ENCODE data around the gene FAXDC2.
"Not testable (repeated sequence)": the region's sequence is repeated elsewhere in the genome, so short reads cannot be mapped to it uniquely, and the experiment has no call there.

Gene FAXDC2

GRCh38 chr5:154860123-154860522 is 9.7 kb upstream of the FAXDC2 start:
- no peak for DNase-seq

- no peak for DNase-seq
These were observed 8.8 kb upstream of the FAXDC2 start for GRCh38 chr5:154858972-154859871.

DNA sequence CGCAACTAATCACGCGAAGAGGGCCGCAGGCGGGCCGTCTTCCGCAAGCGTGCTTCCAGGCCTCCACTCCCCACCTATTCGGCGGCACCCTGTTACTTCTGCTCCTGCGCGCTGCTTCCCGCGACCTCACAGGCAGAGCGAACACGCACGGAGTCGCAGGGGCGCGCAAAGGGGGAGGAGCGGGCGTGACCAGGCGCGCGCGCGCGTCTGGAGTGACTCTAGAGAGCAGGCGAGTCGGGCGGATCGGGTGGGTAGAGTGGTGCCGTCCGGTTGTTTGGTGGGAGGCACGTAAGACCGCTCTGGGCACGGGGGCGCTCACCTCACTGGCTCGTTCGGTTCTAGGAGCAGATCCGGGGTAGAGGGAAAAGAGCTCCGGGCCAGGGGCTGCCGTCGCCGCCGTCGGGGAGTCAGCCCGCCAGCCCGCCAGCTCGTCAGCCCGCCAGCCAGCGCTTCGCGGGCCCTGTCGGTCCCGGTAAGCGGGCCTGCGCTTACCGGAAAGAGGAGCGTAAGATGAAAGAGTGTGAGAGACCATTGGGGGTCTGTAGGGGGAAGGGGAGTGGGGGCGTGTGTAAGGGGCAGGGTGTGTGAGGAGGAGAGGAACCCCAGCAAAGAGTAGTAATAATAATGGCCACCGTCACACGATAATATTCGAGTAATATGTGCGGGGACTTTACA is 8.0 kb upstream of the FAXDC2 start, which contains the start of gene CNOT8:
Gene CNOT8, plus strand, starts transcription at position 331 of the 675 bp plus-strand sequence. CDS start 4,652 bp downstream, outside the sequence.
- peak; percentile 97 for DNase-seq

- peak; percentile 75 for DNase-seq
These were observed 7.3 kb upstream of the FAXDC2 start for GRCh38 chr5:154857530-154858296.

- DNase-seq, result no peak
These were observed 948 bp upstream of the FAXDC2 start for GRCh38 chr5:154851351-154851750.

DNA sequence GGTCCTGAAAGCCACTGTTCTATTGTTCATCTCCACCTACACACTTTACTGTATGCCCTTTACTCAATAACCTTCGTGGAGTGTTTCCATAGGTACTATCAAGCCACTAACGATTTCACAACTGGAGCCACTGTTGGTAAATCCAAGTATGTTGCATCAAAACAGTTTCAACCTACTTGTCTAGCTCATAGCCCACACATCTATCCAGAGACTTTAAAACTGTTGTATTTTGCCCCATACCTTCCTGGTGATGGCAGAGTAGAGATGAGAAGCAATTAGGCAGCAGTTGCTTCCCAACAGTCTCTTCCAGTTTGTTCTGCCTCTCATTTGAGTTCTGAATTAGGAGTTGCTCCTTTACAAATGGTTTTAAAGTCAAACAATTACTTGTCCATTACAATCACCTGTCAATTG is 607 bp downstream of the FAXDC2 start:
- no peak for DNase-seq

DNA sequence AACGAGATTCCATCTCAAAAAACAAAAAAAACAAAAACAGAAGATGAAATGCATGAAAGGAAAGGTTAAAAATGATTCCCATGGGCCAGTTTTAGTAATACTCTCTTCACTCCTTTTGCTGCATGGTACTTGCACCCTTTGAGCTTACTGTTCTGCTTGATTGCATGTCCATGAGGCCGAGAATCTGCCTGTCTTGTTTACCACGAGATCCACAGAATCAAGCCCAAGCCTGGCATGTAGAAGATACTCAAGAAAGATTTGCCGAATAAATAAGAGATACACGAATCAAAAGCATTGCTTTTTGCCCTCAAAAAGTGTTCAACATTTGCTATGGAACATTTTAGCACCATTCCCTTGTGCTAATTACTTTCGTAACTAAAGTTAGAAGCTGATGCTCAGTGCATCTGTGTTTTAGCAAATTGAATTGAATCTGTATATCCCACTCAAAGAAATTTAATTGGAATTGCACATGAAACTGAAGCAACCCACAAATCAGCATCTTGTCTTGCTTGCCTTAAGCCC is 1.1 kb downstream of the FAXDC2 start:
- DNase-seq, result no peak

GRCh38 chr5:154844809-154845208 is 5.6 kb downstream of the FAXDC2 start:
- no peak for DNase-seq

- DNase-seq, result no peak
These were observed 7.5 kb downstream of the FAXDC2 start for GRCh38 chr5:154842689-154843530.

GRCh38 chr5:154841273-154841661 is 9.1 kb downstream of the FAXDC2 start:
- no peak for DNase-seq

- DNase-seq, result no peak
These were observed 9.7 kb downstream of the FAXDC2 start for GRCh38 chr5:154840435-154841272.

DNA sequence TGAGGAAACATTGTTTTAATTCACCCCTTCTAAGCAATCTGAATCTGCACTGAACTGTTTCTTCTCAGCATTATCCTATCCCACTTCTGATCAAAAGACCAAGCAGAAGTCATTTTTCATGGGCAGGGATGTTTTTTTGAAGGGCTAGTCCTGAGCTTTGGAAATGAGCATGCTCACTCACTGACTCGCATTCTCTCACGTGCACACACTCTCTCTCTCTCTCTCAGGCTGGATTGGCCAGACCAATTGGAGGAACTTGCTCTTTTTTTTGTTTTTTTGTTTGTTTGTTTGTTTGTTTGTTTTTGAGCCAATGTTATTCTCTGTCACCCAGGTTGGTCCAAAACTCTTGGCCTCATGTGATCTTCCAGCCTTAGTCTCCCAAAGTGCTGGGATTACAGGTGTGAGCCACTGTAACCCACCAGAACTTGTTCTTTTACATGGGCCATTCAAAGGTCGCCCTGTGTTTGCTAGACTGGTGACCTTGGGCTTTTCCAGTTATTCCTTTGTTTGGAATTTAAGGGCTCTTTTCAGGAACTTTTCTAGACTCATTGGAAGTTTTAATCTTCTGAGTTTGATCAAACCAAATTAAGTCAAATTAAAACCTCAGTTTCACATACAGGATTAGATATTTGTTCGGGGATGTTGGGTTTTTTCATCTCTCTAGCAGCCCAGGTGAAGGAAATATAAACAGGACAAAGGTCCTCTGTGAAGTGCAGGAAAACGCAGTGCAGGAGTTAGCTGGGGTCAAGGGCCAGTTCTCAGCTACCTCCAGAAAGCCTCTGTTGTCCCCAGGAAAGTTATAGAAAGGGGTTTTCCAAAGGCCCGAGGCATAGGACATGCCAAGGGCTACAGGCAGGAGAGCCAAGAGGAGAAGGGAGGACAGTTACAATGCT is 13.1 kb downstream of the FAXDC2 start:
- no peak for DNase-seq

- no peak for DNase-seq
These were observed 14.2 kb downstream of the FAXDC2 start for GRCh38 chr5:154836225-154836624.

GRCh38 chr5:154835701-154836052 is 14.7 kb downstream of the FAXDC2 start:
- not testable (repeated sequence) for DNase-seq

- DNase-seq, result no peak
These were observed 16.4 kb downstream of the FAXDC2 start for GRCh38 chr5:154834053-154834452.

- not testable (repeated sequence) for DNase-seq
These were observed 17.6 kb downstream of the FAXDC2 start for GRCh38 chr5:154832804-154833203.

DNA sequence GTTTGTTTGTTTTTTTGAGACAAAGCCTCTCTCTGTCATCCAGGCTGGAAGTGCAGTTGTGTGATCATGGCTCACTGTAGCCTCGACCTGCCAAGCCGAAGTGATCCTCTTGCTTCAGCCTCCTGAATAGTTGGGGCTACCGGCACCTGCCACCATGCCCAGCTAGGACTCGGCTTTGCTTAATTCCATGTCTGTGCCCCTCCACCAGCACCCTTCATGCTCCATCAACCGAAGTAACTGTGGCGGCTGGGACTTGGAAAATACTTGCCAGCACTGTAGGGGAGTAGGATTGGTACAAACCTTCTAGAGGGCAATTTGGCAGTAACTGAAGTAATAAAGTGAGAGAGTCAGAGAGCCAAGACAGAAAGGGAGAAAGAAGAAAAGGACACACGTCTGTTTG is 19.0 kb downstream of the FAXDC2 start:
- DNase-seq, result no peak

- DNase-seq, result no peak
These were observed 19.8 kb downstream of the FAXDC2 start for GRCh38 chr5:154830596-154830995.

DNA sequence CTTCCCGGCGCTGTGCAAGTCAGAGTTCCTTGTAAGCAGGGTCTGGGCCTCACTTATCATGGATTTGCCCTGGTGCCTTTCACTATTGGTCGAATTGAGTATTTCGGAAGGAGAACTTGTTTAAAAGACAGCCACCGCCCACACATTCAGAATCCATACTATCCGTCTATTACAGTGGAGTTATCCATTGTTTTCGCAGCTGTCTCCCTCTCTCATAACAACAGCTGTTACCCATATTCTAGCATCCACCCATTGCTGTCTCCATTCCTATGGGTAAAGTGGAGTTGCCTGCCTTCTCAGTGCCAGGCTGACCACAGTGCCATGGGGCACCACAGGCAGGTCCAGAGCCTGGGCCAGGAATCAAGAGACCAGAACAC is 20.2 kb downstream of the FAXDC2 start:
- DNase-seq, result no peak

DNA sequence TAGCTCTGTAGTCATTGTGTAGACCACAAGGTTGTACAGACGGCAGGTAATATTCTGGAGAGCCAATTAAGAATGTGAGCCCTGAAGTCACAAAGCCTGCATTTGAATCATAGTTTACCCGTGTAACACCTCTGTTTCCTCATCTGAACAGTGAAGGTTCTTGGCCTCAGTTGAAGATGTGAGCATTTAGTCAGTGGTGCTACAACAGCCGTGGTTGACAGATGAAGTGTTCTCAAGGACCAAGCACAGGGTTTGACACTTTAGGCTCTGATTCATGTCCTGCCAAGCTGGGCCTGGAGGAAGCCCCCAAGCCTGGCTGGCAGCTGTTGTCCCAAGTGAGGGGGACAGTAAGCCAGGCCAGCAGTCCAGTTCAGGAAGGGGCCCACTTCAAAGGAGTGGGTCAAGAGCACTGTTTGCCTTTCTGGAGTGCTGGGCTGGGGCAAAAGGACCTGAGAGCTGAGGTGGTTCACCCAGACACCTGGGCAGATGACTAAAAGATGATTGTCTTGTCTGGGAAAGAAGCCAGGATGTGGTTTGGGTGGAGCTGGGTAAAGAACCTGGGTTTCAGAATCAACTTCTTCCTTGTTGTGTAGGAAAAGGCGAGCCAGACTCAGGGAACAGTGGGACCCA is 20.7 kb downstream of the FAXDC2 start:
- no peak for DNase-seq

All from stimulated activated CD4-positive, alpha-beta T cell treated with anti-CD3 and anti-CD28 coated beads, Interleukin-12 subunit alpha, Interleukin-12 subunit beta, amount 100 ng/mL, for 4 hours (primary cell).